NCI-H2171 treated with DMSO at 0.1 percent for 48 hours (cell line): ENCODE results near the gene CEP76.
"Not testable (repeated sequence)": the region's sequence is repeated elsewhere in the genome, so short reads cannot be mapped to it uniquely, and the experiment has no call there.

ENCODE experiments used
- DNase-seq: peaks from one replicate; lab custom pipeline; 2025; lab: John Stamatoyannopoulos, UW

CEP76 gene

DNA sequence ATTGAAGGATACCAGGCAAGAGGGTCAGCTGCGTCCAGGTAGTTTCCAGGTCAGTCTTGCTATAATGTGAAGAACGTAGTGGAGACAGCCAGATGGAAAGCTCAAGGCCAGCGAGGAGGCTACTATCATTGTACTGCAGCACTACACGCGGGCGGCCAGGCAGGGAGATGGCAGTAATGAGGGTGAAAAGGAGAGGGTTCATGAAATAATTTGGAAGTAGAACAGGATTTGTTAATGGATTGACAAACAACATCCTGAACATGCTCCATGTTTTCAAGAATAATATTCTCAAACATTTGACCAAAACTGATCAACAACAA is 61.7 kb downstream of the CEP76 start:
- no peak for DNase-seq

GRCh38 chr18:12639990-12640880 is 62.3 kb downstream of the CEP76 start:
- no peak for DNase-seq

- no peak for DNase-seq
Measured at GRCh38 chr18:12638644-12639124, 63.8 kb downstream of the CEP76 start.

GRCh38 chr18:12637901-12638643 is 64.5 kb downstream of the CEP76 start:
- DNase-seq: no peak

DNA sequence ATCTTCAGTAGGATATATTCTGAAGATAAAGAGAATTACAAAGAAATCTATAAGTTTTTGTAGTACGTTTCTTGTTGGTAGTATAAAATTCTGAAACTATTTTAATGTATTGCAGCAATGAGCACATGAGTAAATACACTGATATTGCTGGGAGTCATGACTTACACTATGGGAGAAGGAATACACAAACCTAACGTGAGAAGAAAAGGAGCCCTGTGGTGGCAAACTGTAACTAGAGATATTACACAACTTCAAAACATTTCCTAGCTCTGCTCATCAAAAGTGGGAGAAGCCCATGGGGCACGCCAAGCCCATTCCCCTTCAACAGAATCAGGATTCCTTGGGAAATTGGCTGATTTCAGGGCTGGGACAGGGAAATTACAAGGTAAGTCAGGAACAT is 65.1 kb downstream of the CEP76 start:
- DNase-seq: no peak

GRCh38 chr18:12631831-12632477 is 70.6 kb downstream of the CEP76 start:
- no peak for DNase-seq

GRCh38 chr18:12630136-12630535 is 72.4 kb downstream of the CEP76 start:
- DNase-seq: no peak

GRCh38 chr18:12628706-12629702 is 73.5 kb downstream of the CEP76 start:
- DNase-seq: no peak

DNA sequence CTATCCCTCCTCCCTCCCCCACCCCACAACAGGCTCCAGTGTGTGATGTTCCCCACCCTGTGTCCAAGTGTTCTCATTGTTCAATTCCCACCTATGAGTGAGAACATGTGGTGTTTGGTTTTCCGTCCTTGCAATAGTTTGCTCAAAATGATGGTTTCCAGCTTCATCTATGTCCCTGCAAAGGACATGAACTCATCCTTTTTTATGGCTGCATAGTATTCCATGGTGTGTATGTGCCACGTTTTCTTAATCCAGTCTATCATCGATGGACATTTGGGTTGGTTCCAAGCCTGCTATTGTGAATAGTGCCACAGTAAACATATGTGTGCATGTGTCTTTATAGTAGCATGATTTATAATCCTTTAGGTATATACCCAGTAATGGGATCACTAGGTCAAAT is 75.3 kb downstream of the CEP76 start:
- DNase-seq: not testable (repeated sequence)

DNA sequence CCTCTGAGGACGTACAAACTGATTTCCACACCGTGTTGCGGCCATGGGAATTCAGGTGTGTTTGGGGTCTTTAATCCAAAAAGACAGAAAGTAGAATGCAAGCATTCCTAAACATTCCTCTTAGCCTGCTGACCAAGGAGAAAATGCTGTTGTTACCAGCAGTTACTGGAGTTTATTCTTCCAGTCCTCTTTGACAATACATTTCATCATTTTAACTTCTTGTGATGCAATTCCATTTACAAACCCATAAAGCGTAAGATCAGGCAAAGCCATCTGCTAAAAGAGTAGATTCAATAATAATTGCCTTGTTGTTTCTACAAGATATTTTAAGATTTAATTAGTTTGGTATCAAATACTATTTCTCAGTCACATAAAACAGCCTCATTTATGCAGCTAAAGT is 77.3 kb downstream of the CEP76 start:
- DNase-seq: no peak
